ENCODE results near the gene SMPD4.
"Not testable (repeated sequence)": the region's sequence is repeated elsewhere in the genome, so short reads cannot be mapped to it uniquely, and the experiment has no call there.

The SMPD4 gene

GRCh38 chr2:130138841-130139251 is 42.6 kb downstream of the SMPD4 start:
- not testable (repeated sequence) for H2AFZ ChIP-seq (ENCODE audit: low read length, unreplicated experiment); H3K27ac ChIP-seq (ENCODE audit: low read depth, low read length); H3K79me2 ChIP-seq (ENCODE audit: control insufficient read depth, insufficient read depth, low read length, unreplicated experiment); H3K4me1 ChIP-seq (ENCODE audit: control insufficient read depth, insufficient read depth, low read length, unreplicated experiment); H3K4me3 ChIP-seq (ENCODE audit: low read depth, low read length); H3K36me3 ChIP-seq (ENCODE audit: insufficient read depth, low read length); H3K27me3 ChIP-seq (ENCODE audit: insufficient read depth, low read length)

GRCh38 chr2:130138326-130138725 is 43.1 kb downstream of the SMPD4 start:
- not testable (repeated sequence) for H3K4me1 ChIP-seq (ENCODE audit: control insufficient read depth, insufficient read depth, low read length, unreplicated experiment); H3K4me3 ChIP-seq (ENCODE audit: low read depth, low read length); H3K36me3 ChIP-seq (ENCODE audit: insufficient read depth, low read length); H3K27ac ChIP-seq (ENCODE audit: low read depth, low read length); H2AFZ ChIP-seq (ENCODE audit: low read length, unreplicated experiment); H3K27me3 ChIP-seq (ENCODE audit: insufficient read depth, low read length); H3K79me2 ChIP-seq (ENCODE audit: control insufficient read depth, insufficient read depth, low read length, unreplicated experiment)

- not testable (repeated sequence) for H3K4me3 ChIP-seq (ENCODE audit: low read depth, low read length); H2AFZ ChIP-seq (ENCODE audit: low read length, unreplicated experiment); H3K4me1 ChIP-seq (ENCODE audit: control insufficient read depth, insufficient read depth, low read length, unreplicated experiment); H3K27ac ChIP-seq (ENCODE audit: low read depth, low read length); H3K27me3 ChIP-seq (ENCODE audit: insufficient read depth, low read length); H3K79me2 ChIP-seq (ENCODE audit: control insufficient read depth, insufficient read depth, low read length, unreplicated experiment); H3K36me3 ChIP-seq (ENCODE audit: insufficient read depth, low read length)
Measured at GRCh38 chr2:130137118-130137517, 44.3 kb downstream of the SMPD4 start.

- not testable (repeated sequence) for H3K79me2 ChIP-seq (ENCODE audit: control insufficient read depth, insufficient read depth, low read length, unreplicated experiment); H3K4me1 ChIP-seq (ENCODE audit: control insufficient read depth, insufficient read depth, low read length, unreplicated experiment); H3K27ac ChIP-seq (ENCODE audit: low read depth, low read length)
Measured at GRCh38 chr2:130136546-130136945, 44.9 kb downstream of the SMPD4 start.

GRCh38 chr2:130135692-130136541 is 45.5 kb downstream of the SMPD4 start:
- no peaks in the 10 kb centered on the region for H3K4me1 ChIP-seq (ENCODE audit: control insufficient read depth, insufficient read depth, low read length, unreplicated experiment)
- H3K27me3 ChIP-seq (ENCODE audit: insufficient read depth, low read length) = 0 out of 2 replicates have a peak, but pooled peaks cover 3% of the 10 kb centered on the region
- H3K79me2 ChIP-seq (ENCODE audit: control insufficient read depth, insufficient read depth, low read length, unreplicated experiment) = no peaks in the 10 kb centered on the region
- H2AFZ ChIP-seq (ENCODE audit: low read length, unreplicated experiment) = no peak overlapping the region
- H3K4me3 ChIP-seq (ENCODE audit: low read depth, low read length) = no peak overlapping the region
- no peak overlapping the region for H3K27ac ChIP-seq (ENCODE audit: low read depth, low read length)
- no peaks in the 10 kb centered on the region for H3K36me3 ChIP-seq (ENCODE audit: insufficient read depth, low read length)

More at GRCh38 chr2:130136546-130136945, 44.9 kb downstream of the SMPD4 start:
- not testable (repeated sequence) for H3K36me3 ChIP-seq (ENCODE audit: insufficient read depth, low read length); H3K4me3 ChIP-seq (ENCODE audit: low read depth, low read length); H2AFZ ChIP-seq (ENCODE audit: low read length, unreplicated experiment); H3K27me3 ChIP-seq (ENCODE audit: insufficient read depth, low read length)

GRCh38 chr2:130129120-130129829 is 52.1 kb downstream of the SMPD4 start, which contains the start of gene POTEF:
Gene POTEF, minus strand, starts transcription at chr2:130129222. Its CDS starts 8,707 bp downstream, at chr2:130120515.
- H3K27me3 ChIP-seq (ENCODE audit: insufficient read depth, low read length); H3K79me2 ChIP-seq (ENCODE audit: control insufficient read depth, insufficient read depth, low read length, unreplicated experiment); H3K27ac ChIP-seq (ENCODE audit: low read depth, low read length); H3K36me3 ChIP-seq (ENCODE audit: insufficient read depth, low read length); H2AFZ ChIP-seq (ENCODE audit: low read length, unreplicated experiment); H3K4me1 ChIP-seq (ENCODE audit: control insufficient read depth, insufficient read depth, low read length, unreplicated experiment); H3K4me3 ChIP-seq (ENCODE audit: low read depth, low read length): not testable (repeated sequence)

- not testable (repeated sequence) for H3K4me1 ChIP-seq (ENCODE audit: control insufficient read depth, insufficient read depth, low read length, unreplicated experiment); H3K27me3 ChIP-seq (ENCODE audit: insufficient read depth, low read length); H3K27ac ChIP-seq (ENCODE audit: low read depth, low read length); H2AFZ ChIP-seq (ENCODE audit: low read length, unreplicated experiment); H3K36me3 ChIP-seq (ENCODE audit: insufficient read depth, low read length); H3K79me2 ChIP-seq (ENCODE audit: control insufficient read depth, insufficient read depth, low read length, unreplicated experiment); H3K4me3 ChIP-seq (ENCODE audit: low read depth, low read length)
Measured at GRCh38 chr2:130128464-130128863, 52.9 kb downstream of the SMPD4 start.

GRCh38 chr2:130127726-130128125 is 53.7 kb downstream of the SMPD4 start:
- not testable (repeated sequence) for H3K4me3 ChIP-seq (ENCODE audit: low read depth, low read length); H2AFZ ChIP-seq (ENCODE audit: low read length, unreplicated experiment); H3K27ac ChIP-seq (ENCODE audit: low read depth, low read length); H3K79me2 ChIP-seq (ENCODE audit: control insufficient read depth, insufficient read depth, low read length, unreplicated experiment); H3K36me3 ChIP-seq (ENCODE audit: insufficient read depth, low read length); H3K4me1 ChIP-seq (ENCODE audit: control insufficient read depth, insufficient read depth, low read length, unreplicated experiment); H3K27me3 ChIP-seq (ENCODE audit: insufficient read depth, low read length)

- not testable (repeated sequence) for H3K79me2 ChIP-seq (ENCODE audit: control insufficient read depth, insufficient read depth, low read length, unreplicated experiment); H3K27ac ChIP-seq (ENCODE audit: low read depth, low read length); H3K4me3 ChIP-seq (ENCODE audit: low read depth, low read length); H3K36me3 ChIP-seq (ENCODE audit: insufficient read depth, low read length); H3K4me1 ChIP-seq (ENCODE audit: control insufficient read depth, insufficient read depth, low read length, unreplicated experiment); H2AFZ ChIP-seq (ENCODE audit: low read length, unreplicated experiment); H3K27me3 ChIP-seq (ENCODE audit: insufficient read depth, low read length)
Measured at GRCh38 chr2:130120924-130121323, 60.5 kb downstream of the SMPD4 start.

- H2AFZ ChIP-seq (ENCODE audit: low read length, unreplicated experiment); H3K4me1 ChIP-seq (ENCODE audit: control insufficient read depth, insufficient read depth, low read length, unreplicated experiment); H3K79me2 ChIP-seq (ENCODE audit: control insufficient read depth, insufficient read depth, low read length, unreplicated experiment); H3K36me3 ChIP-seq (ENCODE audit: insufficient read depth, low read length); H3K27ac ChIP-seq (ENCODE audit: low read depth, low read length); H3K4me3 ChIP-seq (ENCODE audit: low read depth, low read length); H3K27me3 ChIP-seq (ENCODE audit: insufficient read depth, low read length): not testable (repeated sequence)
Measured at GRCh38 chr2:130102597-130103363, 78.6 kb downstream of the SMPD4 start.

Data from ACC112 (cell line).